ENCODE results near the gene CHST10.
"Not testable (repeated sequence)": the region's sequence is repeated elsewhere in the genome, so short reads cannot be mapped to it uniquely, and the experiment has no call there.

Gene CHST10

DNA sequence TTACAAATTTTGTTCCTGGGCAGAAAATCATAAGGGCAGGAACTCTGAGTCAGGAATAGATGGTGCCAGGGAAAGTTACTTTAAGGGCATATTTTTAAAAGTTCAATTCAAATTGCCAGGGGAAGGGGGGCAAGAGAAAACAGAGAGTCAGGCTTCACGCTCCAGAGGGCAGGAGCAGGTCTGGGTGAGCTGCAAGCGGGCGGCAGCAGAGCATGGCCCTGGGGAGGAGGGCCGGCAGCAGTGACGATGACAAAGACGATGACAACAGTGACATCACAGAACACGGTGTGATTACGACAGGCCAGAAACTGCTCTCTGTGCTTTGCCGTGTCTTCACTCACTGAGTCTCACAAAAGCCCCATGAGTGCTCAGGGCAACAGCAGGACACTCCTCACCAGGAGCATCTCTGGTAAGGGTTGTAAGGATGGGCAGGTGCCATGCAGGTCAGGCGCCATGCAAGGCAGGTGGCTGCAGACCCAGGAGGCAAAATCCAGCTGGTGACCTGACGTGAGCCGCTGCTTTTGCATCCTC is 23.3 kb downstream of the CHST10 start:
- DNase-seq (ENCODE audit: low spot score), result no peak

DNA sequence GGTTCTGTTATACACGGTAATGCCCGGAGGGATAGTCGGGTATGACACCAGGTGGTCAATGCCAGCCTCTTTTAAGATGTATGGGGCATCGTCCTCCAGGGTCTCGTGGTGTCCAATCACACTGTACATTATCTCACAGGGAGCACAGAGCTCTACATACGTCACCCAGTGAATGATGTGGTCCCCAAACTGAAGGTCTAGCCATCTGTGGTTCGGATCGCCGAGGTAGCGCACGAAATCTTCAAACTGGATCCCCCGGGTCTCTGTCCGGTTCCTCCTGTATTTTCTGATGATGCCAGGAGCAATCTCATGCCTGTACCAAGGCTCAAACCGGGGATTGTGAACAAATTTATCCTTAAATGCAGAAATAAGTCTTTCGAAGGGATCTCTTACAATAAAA is 24.1 kb downstream of the CHST10 start:
- no peak for DNase-seq (ENCODE audit: low spot score)

DNA sequence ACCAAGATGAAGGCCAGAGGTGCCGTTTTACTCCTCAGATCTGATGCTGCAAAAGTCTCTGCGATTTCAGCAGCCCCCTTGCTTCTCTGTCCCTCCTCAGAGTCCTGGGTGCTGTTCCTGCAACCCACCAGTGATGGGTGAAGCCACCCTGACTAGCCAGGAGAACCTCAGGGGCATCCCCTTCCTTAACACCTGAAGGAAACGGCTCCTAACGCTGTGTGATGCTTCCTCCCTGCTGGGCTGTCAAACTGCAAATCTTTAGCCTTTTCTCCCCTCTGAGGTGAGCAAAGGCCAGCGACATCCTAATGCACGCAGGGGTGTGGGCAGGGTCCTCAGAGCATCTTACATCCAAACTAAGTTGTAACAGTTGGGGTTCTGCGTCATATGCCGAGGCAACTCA is 24.8 kb downstream of the CHST10 start:
- DNase-seq (ENCODE audit: low spot score), result no peak

DNA sequence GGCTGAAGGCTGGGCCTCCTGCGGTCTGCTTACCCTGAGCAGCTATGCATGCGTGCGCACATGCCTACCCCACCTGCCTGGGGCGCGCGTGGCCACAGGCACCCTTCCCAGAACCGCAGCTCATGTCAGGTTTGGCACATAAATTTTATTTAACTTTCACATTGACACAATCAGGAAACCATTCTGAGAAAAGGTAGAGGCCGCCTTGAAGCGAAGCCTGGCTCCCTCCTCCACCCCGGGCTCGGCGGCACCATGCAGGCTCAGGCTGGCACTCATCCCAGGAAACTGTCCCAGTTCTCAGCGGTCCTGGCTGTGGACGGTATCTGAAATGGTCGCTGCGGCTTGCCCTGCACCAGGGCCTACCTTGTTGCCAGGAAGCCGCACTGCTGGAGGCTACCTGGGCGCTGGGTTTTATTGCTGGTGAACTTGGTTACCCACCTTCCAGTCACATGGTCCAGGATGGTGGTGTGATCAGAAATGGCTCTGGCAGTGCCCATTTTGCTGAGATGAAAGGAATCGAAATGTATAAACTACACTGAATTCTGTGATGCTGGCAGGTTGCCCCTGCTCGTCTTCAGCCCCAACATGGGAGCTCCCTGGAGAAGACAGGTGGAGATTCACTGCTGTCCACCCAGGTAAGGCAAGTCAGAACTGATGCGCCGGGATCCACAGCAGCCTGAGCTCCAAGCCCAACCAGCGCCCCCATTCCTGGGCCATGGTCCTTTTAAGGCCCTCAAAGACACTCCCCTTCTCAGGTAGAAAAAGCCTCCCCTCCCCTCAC is 25.5 kb downstream of the CHST10 start:
- no peak for DNase-seq (ENCODE audit: low spot score)

DNA sequence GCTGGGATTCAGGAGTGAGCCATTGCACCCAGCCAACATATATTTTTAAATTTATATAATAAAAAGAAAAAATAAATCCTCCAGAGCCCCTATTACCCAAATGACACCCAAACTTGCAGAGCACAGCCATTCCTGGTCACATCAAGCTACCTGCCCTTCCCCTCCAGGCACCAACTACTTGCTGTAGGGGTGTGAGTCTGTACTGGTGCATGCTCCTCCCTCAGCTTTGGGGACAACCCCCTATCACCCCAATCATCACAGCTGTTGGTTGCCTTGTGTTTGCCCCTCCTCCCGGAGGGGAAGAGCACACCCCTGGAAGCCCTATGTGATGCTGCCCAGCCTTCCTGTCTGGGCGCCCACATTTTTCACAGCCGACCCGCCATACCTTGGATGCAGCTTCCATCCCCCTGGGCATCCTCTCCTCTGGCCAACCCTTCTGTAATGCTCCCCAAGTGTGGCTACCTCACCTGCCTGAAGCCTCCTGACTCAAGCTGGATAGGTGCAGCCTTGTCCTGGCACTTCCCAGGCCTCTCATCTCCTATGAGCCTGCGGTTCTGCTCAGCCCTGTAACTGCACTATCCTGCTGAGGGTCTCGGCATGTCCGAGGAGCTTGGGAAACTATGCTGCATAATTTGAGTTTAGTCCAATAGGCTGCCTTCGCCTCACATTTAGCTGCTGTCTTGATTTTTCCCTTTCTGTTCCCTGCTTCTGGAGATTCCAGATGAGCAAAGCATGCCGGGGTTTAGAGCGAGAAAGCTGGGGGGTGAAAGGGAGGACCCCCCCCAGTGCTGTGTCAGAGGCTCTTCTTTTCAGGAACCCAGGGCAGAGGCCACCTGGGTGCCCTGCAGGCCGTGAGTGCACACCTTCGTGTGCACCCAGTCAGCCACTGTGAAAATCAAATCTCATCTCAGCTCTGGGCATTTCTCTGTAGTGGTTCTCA is 27.2 kb downstream of the CHST10 start:
- DNase-seq (ENCODE audit: low spot score), result no peak

DNA sequence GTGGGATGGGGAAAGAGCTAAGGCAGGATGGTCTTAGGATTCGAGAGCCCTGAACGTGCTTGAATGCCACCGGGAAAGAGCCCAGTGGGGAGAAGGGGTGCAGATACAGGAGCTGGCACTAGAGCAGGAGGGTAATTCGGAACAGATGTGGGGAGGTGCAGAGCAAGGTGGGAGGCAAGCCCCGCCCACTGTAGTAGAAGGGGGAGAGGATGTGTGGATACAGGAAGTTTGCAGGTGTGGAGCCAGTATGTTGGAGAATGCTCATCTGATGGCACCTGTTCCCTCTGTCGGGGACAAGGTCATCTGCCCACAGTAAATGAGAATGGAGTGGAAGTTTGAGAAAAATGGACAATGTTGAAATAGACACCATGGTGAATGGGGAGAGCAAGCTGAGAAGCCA is 28.8 kb downstream of the CHST10 start:
- no peak for DNase-seq (ENCODE audit: low spot score)

DNA sequence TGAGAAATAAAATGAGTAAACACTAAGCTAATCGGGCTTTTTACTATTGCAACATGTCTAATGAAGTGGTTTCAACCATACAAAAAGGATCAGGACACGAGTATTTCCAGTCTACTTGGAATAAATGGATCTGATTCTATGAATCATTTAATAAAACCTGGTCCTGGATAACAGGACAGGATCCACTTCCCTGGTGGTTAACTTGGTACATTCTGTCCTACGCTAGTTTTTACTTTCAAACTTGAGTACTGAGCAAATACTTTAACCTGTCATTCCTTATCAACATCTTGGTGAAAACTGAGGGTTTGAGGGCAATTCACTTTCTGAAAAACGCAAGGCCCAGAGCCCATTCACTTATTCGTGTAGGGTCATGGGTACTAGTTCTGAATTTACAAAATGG is 33.5 kb downstream of the CHST10 start:
- DNase-seq (ENCODE audit: low spot score), result no peak

DNA sequence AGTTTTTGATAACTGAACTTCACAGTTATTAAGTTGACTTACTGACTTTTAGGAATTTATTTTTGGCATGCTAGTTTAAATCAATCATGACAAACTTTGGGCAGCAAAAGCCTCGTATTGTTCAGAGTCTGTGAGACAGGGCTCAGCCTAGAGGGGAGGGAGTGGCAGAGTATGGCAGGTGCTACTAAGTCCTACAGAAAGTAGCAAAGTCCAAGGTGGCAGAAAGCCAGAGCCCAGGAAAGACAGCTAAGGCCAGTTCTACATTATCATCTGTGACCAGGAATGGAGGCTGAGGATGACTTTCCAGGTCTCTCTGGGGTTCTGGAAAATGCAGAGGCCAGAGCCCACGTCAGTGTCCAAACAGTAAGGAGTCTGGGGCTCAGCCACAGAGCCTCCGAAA is 34.2 kb downstream of the CHST10 start:
- no peak for DNase-seq (ENCODE audit: low spot score)

DNA sequence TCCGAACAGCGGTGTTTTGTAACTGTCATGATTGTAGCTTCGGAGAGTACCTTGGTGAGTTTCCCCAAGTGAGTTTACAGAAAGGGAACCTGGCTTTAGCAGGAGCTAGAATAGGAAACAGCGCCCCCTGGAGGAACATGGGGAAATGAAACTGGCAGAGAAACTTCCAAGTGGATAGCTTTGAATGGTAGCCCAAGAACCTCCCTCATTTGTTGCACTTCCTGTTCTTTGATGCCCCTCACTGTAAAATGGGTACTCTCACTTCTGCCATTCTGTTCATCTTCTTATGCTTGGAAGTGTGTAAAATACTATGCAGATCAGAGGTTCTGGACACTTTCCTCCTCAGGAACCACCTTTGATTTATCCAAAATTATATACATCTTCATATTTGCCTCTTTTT is 36.2 kb downstream of the CHST10 start:
- DNase-seq (ENCODE audit: low spot score), result peak; percentile 63

DNA sequence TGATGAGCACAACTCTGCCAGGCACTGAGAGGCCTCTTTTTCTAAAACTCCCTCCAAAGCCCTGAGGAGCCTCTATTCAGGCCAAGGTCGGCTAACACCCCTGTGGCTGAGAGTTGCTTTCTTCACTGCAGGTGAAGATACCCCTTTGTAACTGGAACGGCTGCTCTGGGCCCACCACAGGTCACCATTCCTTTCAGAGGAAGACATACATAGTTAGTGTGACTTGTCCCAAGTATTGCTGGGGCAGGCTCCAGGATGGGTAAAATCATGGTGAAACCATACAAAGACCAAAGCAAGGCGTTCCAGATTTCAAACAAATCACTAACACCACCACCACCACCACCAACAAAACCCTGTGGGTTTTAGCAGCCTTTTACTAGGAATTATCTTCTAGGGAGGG is 36.8 kb downstream of the CHST10 start:
- DNase-seq (ENCODE audit: low spot score), result no peak

DNA sequence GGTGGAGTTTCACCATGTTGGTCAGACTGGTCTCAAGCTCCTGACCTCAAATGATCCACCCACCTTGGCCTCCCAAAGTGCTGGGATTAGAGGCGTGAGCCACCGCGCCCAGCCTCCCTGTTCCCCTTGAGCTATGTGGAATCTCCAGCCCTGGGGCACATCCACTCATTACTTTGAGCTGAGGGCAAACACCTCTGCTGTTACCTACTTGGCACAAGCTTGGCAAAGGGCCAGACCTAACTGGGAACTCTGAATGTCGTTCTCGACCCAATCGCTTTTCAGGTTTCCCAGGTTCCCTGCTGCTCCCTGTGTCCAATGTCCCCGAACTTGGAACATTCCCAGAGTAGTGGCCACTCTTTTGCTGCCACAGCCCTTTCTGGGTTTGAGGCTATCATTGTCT is 40.6 kb downstream of the CHST10 start:
- DNase-seq (ENCODE audit: low spot score), result no peak

DNA sequence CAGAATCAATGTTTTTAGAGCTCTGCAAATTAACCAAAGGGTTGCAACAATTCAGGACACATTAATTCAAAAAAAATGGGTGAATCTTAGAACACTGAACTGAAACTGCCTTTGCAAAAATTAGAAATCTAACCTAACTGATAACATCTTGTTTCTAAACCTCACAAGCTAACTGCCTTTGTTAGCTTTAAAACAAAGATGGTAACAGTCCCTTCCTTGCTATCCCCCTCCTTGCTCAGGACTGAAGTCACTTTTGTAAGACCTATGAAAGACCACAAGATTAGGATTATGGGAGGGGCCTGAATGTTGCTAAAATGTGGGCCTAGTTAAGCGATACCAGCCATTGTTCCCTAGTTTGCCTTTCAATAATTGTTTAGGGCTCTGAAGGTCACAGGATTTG is 50.3 kb downstream of the CHST10 start:
- DNase-seq (ENCODE audit: low spot score), result no peak

DNA sequence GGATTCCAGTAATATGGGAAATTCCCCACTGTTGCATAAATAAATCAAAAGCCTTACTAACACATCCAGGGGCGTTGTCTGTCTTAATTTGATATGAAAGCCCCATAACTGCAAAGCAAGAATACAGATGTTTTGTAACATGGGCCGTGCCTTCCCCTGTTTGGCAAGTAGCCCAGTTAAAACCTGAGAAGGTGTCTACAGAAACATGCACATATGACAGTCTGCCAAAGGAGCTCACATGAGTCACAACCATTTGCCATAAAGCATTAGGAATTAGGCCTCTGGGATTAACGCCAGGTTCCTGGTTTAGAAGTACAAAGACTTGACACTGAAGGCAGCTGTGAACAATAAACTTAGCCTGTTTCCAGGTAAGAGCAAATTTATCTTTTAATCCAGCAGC is 52.0 kb downstream of the CHST10 start:
- DNase-seq (ENCODE audit: low spot score), result no peak

DNA sequence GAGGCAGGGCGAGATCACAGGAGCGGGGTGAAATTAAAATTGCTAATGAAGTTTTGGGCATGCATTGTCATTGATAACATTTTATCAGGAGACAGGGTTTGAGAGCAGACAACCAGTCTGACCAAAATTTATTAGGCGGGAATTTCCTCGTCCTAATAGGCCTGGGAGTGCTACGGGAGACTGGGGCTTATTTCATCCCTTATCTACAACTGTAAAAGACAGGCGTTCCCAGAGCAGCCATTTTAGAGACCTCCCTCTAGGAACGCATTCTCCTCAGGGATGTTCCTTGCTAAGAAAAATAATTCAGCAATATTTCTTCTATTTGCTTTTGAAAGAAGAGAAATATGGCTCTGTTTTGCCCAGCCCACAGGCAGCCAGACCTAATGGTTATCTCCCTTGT is 55.2 kb downstream of the CHST10 start:
- DNase-seq (ENCODE audit: low spot score), result not testable (repeated sequence)

DNA sequence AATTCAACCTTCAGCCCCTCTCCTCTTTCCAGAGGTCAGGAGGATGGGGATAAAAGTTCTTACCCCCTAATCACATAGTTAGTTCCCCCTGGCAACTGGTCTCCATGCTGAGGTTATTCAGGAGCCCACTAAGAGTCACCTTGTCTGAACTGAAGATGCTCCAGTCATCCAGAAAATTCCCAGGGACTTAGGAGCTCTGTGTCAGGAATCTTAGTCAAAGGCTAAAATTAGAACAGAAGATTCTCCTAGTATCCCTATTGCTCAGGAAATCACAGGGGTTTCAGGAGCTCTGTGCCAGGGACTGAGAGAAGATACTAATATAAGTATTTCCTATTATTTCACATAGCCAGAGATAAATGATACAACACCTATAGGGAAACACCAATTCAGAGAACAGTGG is 57.9 kb downstream of the CHST10 start:
- no peak for DNase-seq (ENCODE audit: low spot score)

DNA sequence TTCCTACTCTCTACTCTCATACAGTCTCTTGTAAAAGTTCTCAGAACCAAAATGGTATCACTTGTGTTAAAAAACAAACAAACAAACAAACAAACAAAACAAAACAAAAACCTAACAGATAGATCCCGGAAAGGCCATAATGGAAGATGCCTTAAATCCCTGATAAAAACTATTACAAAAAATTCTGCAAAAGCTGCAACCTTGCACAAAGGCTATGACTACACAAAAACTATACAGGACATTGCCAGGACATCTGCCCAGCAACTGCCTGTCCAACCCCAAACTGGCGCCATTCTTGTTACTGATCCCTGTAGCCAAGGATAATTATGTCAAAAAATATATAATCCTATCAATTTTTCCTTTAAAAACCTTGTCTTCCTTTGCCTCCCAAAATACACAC is 58.9 kb downstream of the CHST10 start:
- DNase-seq (ENCODE audit: low spot score), result no peak

DNA sequence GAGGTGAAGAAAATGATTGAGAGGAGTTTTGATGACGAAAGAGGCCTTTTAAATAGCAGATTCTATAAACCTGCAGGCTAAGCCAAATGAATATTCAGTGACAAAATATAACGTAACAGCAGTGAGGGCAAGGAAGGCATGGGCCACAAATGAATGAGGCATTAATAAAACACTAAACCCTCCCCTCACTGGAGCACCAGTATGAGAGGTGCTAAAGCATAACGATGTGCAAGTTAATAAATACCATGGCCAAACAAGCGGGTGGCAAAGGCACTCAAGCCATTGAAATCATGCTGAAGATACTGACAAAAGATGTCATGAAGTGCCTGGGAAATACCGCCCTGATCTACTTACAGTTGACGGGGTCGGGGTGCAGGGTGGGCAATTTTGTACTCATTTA is 64.9 kb downstream of the CHST10 start:
- no peak for DNase-seq (ENCODE audit: low spot score)

DNA sequence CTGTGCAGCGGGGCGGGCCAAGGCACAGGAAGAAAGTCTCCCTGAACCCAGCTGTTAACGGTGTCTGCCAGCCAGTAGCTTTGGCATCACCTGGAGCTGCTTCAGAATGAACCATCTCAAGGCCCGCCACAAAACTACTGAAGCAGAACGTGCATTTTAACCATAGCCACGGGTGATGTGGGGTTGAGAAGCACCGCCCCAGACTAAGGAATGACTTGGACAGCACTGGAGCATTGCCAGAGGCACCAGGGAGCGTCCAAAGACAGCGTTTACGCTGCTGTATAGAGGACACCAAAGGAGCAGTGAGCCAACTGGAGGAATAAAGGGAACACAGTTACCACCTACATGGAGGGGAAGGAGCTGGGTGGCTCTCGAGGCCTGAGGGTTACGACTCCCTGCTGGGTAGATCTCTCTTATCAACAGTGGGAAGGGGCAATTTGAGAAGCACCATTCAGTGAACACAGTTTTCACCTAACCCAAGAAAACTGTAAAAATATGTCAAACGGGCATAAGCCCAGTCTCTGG is 66.7 kb downstream of the CHST10 start:
- no peak for DNase-seq (ENCODE audit: low spot score)

DNA sequence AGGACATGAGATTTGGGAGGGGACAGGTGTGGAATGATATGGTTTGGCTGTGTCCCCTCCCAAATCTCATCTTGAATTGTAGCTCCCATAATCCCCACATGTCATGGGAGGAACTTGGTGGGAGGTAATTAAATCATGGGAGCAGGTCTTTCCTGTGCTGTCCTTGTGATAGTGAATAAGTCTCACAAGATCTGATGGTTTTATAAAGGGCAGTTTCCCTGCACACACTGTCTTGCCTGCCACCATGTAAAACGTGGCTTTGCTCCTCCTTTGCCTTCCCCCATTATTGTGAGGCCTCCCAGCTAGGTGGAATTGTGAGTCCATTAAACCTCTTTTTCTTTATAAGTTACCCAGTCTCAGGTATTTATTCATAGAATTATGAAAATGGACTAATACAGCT is 72.3 kb downstream of the CHST10 start:
- not testable (repeated sequence) for DNase-seq (ENCODE audit: low spot score)

DNA sequence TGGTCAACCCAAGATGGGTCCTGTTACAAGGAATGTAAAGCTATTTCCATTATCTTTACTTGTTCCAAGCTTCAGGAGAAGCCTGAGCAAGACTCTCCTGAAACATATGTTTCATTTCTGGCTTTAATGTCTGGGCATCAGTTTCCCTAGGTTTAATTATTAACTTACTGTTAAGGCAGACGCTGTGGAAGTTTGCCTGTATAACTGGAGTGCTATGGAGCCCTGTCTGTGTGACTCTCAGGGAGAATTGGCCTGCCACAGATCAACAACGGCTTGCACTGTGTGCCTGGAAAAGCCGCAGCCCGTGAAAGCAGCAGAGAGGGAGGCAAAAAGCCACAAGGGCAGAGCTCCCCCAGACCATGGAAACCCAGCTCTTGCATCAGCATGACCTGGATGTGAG is 73.0 kb downstream of the CHST10 start:
- no peak for DNase-seq (ENCODE audit: low spot score)

DNA sequence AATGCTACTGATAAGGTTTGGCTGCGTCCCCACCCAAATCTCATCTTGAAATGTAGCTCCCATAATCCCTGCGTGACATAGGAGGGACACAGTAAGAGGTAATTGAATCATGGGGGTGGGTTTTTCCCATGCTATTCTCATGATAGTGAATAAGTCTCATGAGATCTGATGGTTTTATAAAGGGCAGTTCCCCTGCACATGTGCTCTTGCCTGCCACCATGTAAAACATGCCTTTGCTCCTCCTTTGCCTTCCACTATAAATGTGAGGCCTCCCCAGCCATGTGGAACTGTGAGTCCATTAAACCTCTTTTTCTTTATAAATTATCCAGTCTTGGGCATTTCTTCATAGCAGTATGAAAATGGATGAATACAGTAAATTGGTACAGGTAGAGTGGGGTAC is 75.0 kb downstream of the CHST10 start:
- not testable (repeated sequence) for DNase-seq (ENCODE audit: low spot score)

Measured in CD4-positive, alpha-beta T cell treated with Interleukin-6 at 100 ng/mL for 8 hours (primary cell).